Upper lobe of left lung (tissue), 4 donors: ENCODE measurements around the gene RPL35.
A peak's percentile ranks its signal among the peaks of the same experiment; 100 is the strongest.

Experiments used
- CTCF ChIP-seq, 6 experiments: fragments of 450-650 bp in 4 of 6; fragments of 200-600 bp in 2 of 6; sonication (generic) in 2 of 6; IDR thresholded peaks; one replicate each; pipeline ENCODE4 v1.5.1; 2016 to 2019; ENCODE audit warnings: antibody characterized with exemption in 6 of 6
- EP300 ChIP-seq, 4 donors: sonication (generic); formaldehyde crosslinking; IDR thresholded peaks; one replicate each; pipeline ENCODE4 v1.5.1; 2017; ENCODE audit warnings: antibody characterized with exemption in 4 of 4, control low read depth in 2 of 4
- POLR2A ChIP-seq, 4 donors: fragments of 450-650 bp; IDR thresholded peaks; one replicate each; pipeline ENCODE4 v1.5.1; 2016 to 2017; ENCODE audit warnings: antibody characterized with exemption in 4 of 4, mild to moderate bottlenecking in 2 of 4
- POLR2AphosphoS5 ChIP-seq, 2 donors: sonication (generic); formaldehyde crosslinking; IDR thresholded peaks; one replicate each; pipeline ENCODE4 v1.5.1; 2017; ENCODE audit warnings: antibody characterized with exemption in 2 of 2

- TF ChIP-seq CTCF (IDR thresholded peaks at IDR 0.05) (peak in 1 of 6 experiments; percentile 15), POLR2AphosphoS5 (IDR thresholded peaks at IDR 0.05) (no peak), POLR2A (IDR thresholded peaks at IDR 0.05) (no peak), EP300 (IDR thresholded peaks at IDR 0.05) (no peak)
Measured at GRCh38 chr9:124840300-124840833, 21.4 kb downstream of the RPL35 start.
